ENCODE results near the gene ZNF683. TPM values are rescaled to one million over a fixed set of nuclear protein-coding genes. Genes with fewer than 3 reads are reported as not detected.
"Not testable (repeated sequence)": the region's sequence is repeated elsewhere in the genome, so short reads cannot be mapped to it uniquely, and the experiment has no call there.

Gene ZNF683
- 1 to 10 TPM in 1 of 2 experiments, under 1 TPM in 1; 0.94 to 1.6 TPM for total RNA-seq

- POLR2A ChIA-PET = not testable (repeated sequence)
- CTCF ChIA-PET = interaction anchor here (0.8 to 3.2 kb wide), 3 partner anchors 8 to 44 kb away, joined by 3 to 22 read pairs (median 3); no protein-coding TSS in a partner anchor
These were observed at the start of gene ZNF683 for GRCh38 chr1:26372611-26373010. Gene ZNF683 (minus strand): TSS chr1:26372750. CDS start chr1:26368571, 4,179 bp downstream.

- CTCF ChIA-PET = interaction anchor here (0.6 to 1.0 kb wide), 2 partner anchors 13 to 19 kb away, joined by 3 to 4 read pairs; partner anchors contain the start of gene DHDDS
- POLR2A ChIA-PET = no interaction called here
These were observed 46.9 kb upstream of the ZNF683 start for GRCh38 chr1:26419494-26419893.

GRCh38 chr1:26418865-26419349 lies 46.4 kb upstream of the ZNF683 start:
- ChIA-PET POLR2A (no interaction called here), CTCF (interaction anchor here (1.0 to 2.3 kb wide), 3 partner anchors 13 to 98 kb away, joined by 3 to 13 read pairs (median 4); partner anchors contain the start of gene DHDDS)

- ChIA-PET POLR2A (interaction anchor here (0.6 to 0.8 kb wide), 3 partner anchors 28 to 909 kb away, joined by 3 to 9 read pairs (median 3); no protein-coding TSS in a partner anchor), CTCF (interaction anchor here (0.6 to 2.3 kb wide), 34 partner anchors 8 to 381 kb away, joined by 3 to 13 read pairs (median 5); partner anchors contain the start of genes CD52 and DHDDS)
These were observed 44.7 kb upstream of the ZNF683 start for GRCh38 chr1:26417111-26417759.

- CTCF ChIA-PET = interaction anchor here (0.9 to 2.0 kb wide), 2 partner anchors 18 to 180 kb away, joined by 4 to 10 read pairs; no protein-coding TSS in a partner anchor
- POLR2A ChIA-PET = no interaction called here
These were observed 40.5 kb upstream of the ZNF683 start for GRCh38 chr1:26413031-26413430.

GRCh38 chr1:26412180-26412840 lies 39.8 kb upstream of the ZNF683 start:
- ChIA-PET CTCF (interaction anchor here (0.9 to 2.0 kb wide), 2 partner anchors 17 to 179 kb away, joined by 4 to 10 read pairs; no protein-coding TSS in a partner anchor), POLR2A (no interaction called here)

GRCh38 chr1:26411624-26412074 lies 39.1 kb upstream of the ZNF683 start:
- ChIA-PET POLR2A (no interaction called here), CTCF (interaction anchor here (2.0 kb wide), 1 partner anchor 16 kb away, joined by 10 read pairs; no protein-coding TSS in a partner anchor)

GRCh38 chr1:26410706-26411623 lies 38.4 kb upstream of the ZNF683 start, which contains the start of gene LIN28A:
Gene LIN28A (plus strand): TSS chr1:26410817. CDS start chr1:26410892, 75 bp downstream.
- ChIA-PET POLR2A (no interaction called here), CTCF (no interaction called here)

GRCh38 chr1:26409191-26409807 lies 36.7 kb upstream of the ZNF683 start:
- ChIA-PET POLR2A (no interaction called here), CTCF (interaction anchor here (1.4 kb wide), 1 partner anchor 8 kb away, joined by 5 read pairs; no protein-coding TSS in a partner anchor)

- POLR2A ChIA-PET = no interaction called here
- CTCF ChIA-PET = interaction anchor here (1.4 kb wide), 1 partner anchor 9 kb away, joined by 5 read pairs; no protein-coding TSS in a partner anchor
These were observed 36.1 kb upstream of the ZNF683 start for GRCh38 chr1:26408604-26409003.

- CTCF ChIA-PET = interaction anchor here (0.7 to 1.9 kb wide), 3 partner anchors 12 to 65 kb away, joined by 3 to 6 read pairs (median 5); no protein-coding TSS in a partner anchor
- POLR2A ChIA-PET = no interaction called here
These were observed 32.8 kb upstream of the ZNF683 start for GRCh38 chr1:26405281-26405915.

- POLR2A ChIA-PET = no interaction called here
- CTCF ChIA-PET = no interaction called here
These were observed 32.1 kb upstream of the ZNF683 start for GRCh38 chr1:26404641-26405040.

GRCh38 chr1:26403656-26404055 lies 31.1 kb upstream of the ZNF683 start:
- CTCF ChIA-PET = no interaction called here
- POLR2A ChIA-PET = no interaction called here

- ChIA-PET CTCF (interaction anchor here (3.5 kb wide), 1 partner anchor 15 kb away, joined by 11 read pairs; no protein-coding TSS in a partner anchor), POLR2A (no interaction called here)
These were observed 29.3 kb upstream of the ZNF683 start for GRCh38 chr1:26401891-26402290.

- POLR2A ChIA-PET = no interaction called here
- CTCF ChIA-PET = interaction anchor here (3.5 kb wide), 1 partner anchor 18 kb away, joined by 11 read pairs; no protein-coding TSS in a partner anchor
These were observed 26.5 kb upstream of the ZNF683 start for GRCh38 chr1:26399034-26399433.

GRCh38 chr1:26395754-26396153 lies 23.2 kb upstream of the ZNF683 start:
- ChIA-PET CTCF (interaction anchor here (0.7 to 1.8 kb wide), 5 partner anchors 17 to 185 kb away, joined by 4 to 10 read pairs (median 8); no protein-coding TSS in a partner anchor), POLR2A (interaction anchor here (0.7 kb wide), 1 partner anchor 1395 kb away, joined by 4 read pairs; no protein-coding TSS in a partner anchor)

- ChIA-PET POLR2A (no interaction called here), CTCF (interaction anchor here (0.6 to 1.8 kb wide), 14 partner anchors 14 to 268 kb away, joined by 3 to 9 read pairs (median 4); partner anchors contain the start of genes CD52, UBXN11 and ZNF593)
These were observed 18.9 kb upstream of the ZNF683 start for GRCh38 chr1:26391450-26391849.
